Measurements from ENCODE around the gene PRPF6. TPM values are rescaled to one million over a fixed set of nuclear protein-coding genes. Genes with fewer than 3 reads are reported as not detected.

PRPF6 gene
- polyA plus RNA-seq, 3 donors, result 29.1 to 47.7 (median 34.5) TPM

GRCh38 chr20:64071341-64072332 lies 90.7 kb downstream of the PRPF6 start:
- Histone ChIP-seq H3K27me3 (ENCODE audit: control insufficient read depth in 2 of 2, insufficient read depth in 2 of 2, low read length in 2 of 2) (no peaks in the 10 kb centered on the region), H2AFZ (ENCODE audit: insufficient read depth, low read depth, low read length, poor library complexity, severe bottlenecking) (no peak overlapping the region), H3K4me1 (ENCODE audit: control insufficient read depth in 1 of 2, insufficient read depth in 2 of 2, low read length in 2 of 2) (peaks cover 18 to 40% of the 10 kb centered on the region in 2 donors), H3K79me2 (ENCODE audit: insufficient read depth, low read length) (peaks cover 32% of the 10 kb centered on the region), H3K27ac (ENCODE audit: low read depth in 1 of 2, low read length in 2 of 2) (peak overlapping the region in 1 of 2 donors; percentile 36), H3K4me3 (replicated peaks in 1 of 3; ENCODE audit: low read depth in 2 of 3, low read length in 3 of 3) (no peak overlapping the region), H3K36me3 (replicated peaks in 1 of 2; ENCODE audit: control insufficient read depth in 1 of 2, insufficient read depth in 2 of 2, low read length in 2 of 2) (peaks cover 43 to 46% of the 10 kb centered on the region in 2 donors), H3K4me2 (replicated peaks; ENCODE audit: extremely low read depth, low read length, poor library complexity, severe bottlenecking) (no peak overlapping the region), H3K9me3 (replicated peaks in 1 of 2; ENCODE audit: control insufficient read depth in 1 of 2, insufficient read depth in 1 of 2, low read length in 2 of 2) (no peaks in the 10 kb centered on the region), H4K20me1 (ENCODE audit: insufficient read depth, low read length) (peaks cover 88% of the 10 kb centered on the region), H3K9ac (ENCODE audit: insufficient read depth, low read length, poor library complexity, severe bottlenecking) (no peak overlapping the region)
- Mint-ChIP-seq H3K27me3 (ENCODE audit: low read depth in 3 of 3) (peaks cover 0 to 8% (median 2%) of the 10 kb centered on the region in 3 donors), H3K9me3 (peaks cover 0 to 2% (median 0%) of the 10 kb centered on the region in 7 donors), H3K36me3 (peaks cover 32 to 48% of the 10 kb centered on the region in 2 donors), H3K4me3 (no peak overlapping the region), H3K4me1 (peaks cover 37% of the 10 kb centered on the region), H3K27ac (peak overlapping the region in 4 of 7 donors; percentile 24 to 81 (median 54))
- WGBS (ENCODE audit: insufficient coverage), result 85% methylated on average over 22 of the region's 30 CpGs
- intact Hi-C loops (cut with micrococcal nuclease), result no loop called here
- no peak for DNase-seq
- no peak for TF ChIP-seq CTCF (IDR thresholded peaks at IDR 0.05)

DNA sequence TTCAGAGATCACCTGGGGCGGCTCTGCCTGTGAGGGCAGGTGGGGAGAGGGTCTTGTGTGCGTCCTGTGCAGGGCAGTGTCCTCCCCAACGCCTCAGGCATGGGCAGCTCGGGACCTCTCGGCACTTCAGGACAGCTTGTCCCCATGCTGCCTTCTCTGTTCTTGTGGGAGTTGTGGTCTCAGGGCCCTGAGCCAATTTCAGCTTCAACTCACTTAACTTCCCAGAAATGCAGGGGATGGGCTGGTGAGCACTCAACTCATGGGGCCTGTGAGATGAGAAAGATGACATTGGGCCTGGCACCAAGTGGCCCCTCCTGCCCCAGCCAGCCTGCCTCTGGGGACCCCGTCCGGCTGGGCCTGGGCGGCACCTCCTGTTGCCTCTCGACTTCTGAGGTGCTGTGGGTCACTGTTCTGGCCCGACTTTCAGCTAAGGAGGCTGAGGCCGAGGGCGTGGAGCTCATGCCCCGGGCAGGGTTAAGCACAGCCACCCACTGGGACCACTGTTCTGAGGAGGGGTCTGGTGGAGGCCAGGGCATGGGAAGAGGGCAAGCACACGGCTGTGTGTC lies 91.6 kb downstream of the PRPF6 start:
- H3K36me3 ChIP-seq (replicated peaks in 1 of 2; ENCODE audit: control insufficient read depth in 1 of 2, insufficient read depth in 2 of 2, low read length in 2 of 2), result peaks cover 43 to 46% of the 10 kb centered on the region in 2 donors
- H3K4me3 Mint-ChIP-seq, result no peak overlapping the region
- H3K27me3 ChIP-seq (ENCODE audit: control insufficient read depth in 2 of 2, insufficient read depth in 2 of 2, low read length in 2 of 2), result no peaks in the 10 kb centered on the region
- H3K9me3 Mint-ChIP-seq, result peaks cover 0 to 2% (median 0%) of the 10 kb centered on the region in 7 donors
- H3K4me1 Mint-ChIP-seq, result peaks cover 31% of the 10 kb centered on the region
- H3K4me3 ChIP-seq (replicated peaks in 1 of 3; ENCODE audit: low read depth in 2 of 3, low read length in 3 of 3), result no peak overlapping the region
- no peak overlapping the region for H2AFZ ChIP-seq (ENCODE audit: insufficient read depth, low read depth, low read length, poor library complexity, severe bottlenecking)
- no peak overlapping the region for H3K4me2 ChIP-seq (replicated peaks; ENCODE audit: extremely low read depth, low read length, poor library complexity, severe bottlenecking)
- H3K27ac Mint-ChIP-seq, result peak overlapping the region in 4 of 7 donors; percentile 32 to 81 (median 62)
- H3K27ac ChIP-seq (ENCODE audit: low read depth in 1 of 2, low read length in 2 of 2), result peak overlapping the region; percentile 19 to 36
- peaks cover 92% of the 10 kb centered on the region for H4K20me1 ChIP-seq (ENCODE audit: insufficient read depth, low read length)
- no peak for TF ChIP-seq CTCF (IDR thresholded peaks at IDR 0.05)
- WGBS (ENCODE audit: insufficient coverage), result 75% methylated on average over 8 of the region's 14 CpGs
- peaks cover 32 to 48% of the 10 kb centered on the region in 2 donors for H3K36me3 Mint-ChIP-seq
- H3K4me1 ChIP-seq (ENCODE audit: control insufficient read depth in 1 of 2, insufficient read depth in 2 of 2, low read length in 2 of 2), result peaks cover 21 to 40% of the 10 kb centered on the region in 2 donors
- H3K9ac ChIP-seq (ENCODE audit: insufficient read depth, low read length, poor library complexity, severe bottlenecking), result no peak overlapping the region
- H3K79me2 ChIP-seq (ENCODE audit: insufficient read depth, low read length), result peaks cover 41% of the 10 kb centered on the region
- DNase-seq, result no peak
- H3K27me3 Mint-ChIP-seq (ENCODE audit: low read depth in 3 of 3), result peaks cover 0 to 4% (median 2%) of the 10 kb centered on the region in 3 donors
- H3K9me3 ChIP-seq (replicated peaks in 1 of 2; ENCODE audit: control insufficient read depth in 1 of 2, insufficient read depth in 1 of 2, low read length in 2 of 2), result no peaks in the 10 kb centered on the region
- intact Hi-C loops (cut with micrococcal nuclease), result no loop called here

Data from CD14-positive monocyte (primary cell).